Stimulated activated CD8-positive, alpha-beta memory T cell treated with anti-CD3 and anti-CD28 coated beads, Interleukin-4, amount 100 ng/mL, for 48 hours (primary cell): Measurements from ENCODE around the gene ARHGAP44.
"Not testable (repeated sequence)": the region's sequence is repeated elsewhere in the genome, so short reads cannot be mapped to it uniquely, and the experiment has no call there.

Experiments
- DNase-seq: peaks from one replicate; pipeline ENCODE4 v3.0.0-alpha.2; 2020

ARHGAP44 gene

GRCh38 chr17:12815642-12816141 is 26.4 kb downstream of the ARHGAP44 start:
- DNase-seq: no peak

DNA sequence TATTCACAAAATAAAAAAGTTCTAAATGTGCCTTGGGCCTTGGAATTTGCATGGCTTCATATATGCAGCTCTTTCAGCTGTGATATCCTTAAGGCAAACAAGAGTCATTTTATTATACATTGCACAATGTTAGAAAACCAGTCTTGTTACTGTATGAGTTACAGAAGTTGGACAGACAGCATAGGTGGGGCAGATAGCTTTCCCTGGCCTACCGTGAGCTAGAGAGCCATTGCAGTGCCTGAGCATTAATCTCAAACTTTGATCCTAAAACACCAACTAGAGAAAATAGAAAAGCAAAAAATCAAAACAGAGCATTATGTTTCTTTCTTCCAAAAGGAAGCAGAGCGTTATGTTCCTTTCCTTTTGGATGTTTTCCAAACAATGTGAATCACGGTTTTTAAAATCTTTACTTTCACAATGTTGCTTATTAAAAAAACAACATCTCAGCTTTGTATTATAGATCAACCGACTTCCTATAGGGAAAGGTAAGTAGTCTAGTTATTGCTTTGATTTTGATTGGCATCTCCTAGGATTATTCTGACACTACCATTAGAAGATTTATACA is 32.2 kb downstream of the ARHGAP44 start:
- no peak for DNase-seq

DNA sequence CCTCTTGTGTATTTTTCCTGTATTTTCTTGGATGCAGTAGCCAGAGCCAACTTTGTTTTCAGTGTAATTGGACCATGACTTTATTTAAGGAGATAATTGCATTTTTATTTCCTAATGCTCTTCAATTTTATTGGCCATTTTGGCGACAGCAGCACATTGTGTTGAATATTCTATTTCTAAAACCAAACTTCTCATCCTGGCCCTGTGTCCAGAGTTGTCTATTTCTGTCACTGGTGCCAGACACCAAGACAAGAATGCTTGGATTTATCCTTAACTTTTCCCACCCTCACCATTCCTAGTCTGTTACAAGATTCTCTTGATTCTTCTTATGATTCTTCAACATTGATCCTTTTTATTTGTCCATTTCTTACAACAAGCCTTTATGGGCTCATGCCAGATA is 37.1 kb downstream of the ARHGAP44 start:
- DNase-seq: no peak

GRCh38 chr17:12830777-12831247 is 41.5 kb downstream of the ARHGAP44 start:
- no peak for DNase-seq

DNA sequence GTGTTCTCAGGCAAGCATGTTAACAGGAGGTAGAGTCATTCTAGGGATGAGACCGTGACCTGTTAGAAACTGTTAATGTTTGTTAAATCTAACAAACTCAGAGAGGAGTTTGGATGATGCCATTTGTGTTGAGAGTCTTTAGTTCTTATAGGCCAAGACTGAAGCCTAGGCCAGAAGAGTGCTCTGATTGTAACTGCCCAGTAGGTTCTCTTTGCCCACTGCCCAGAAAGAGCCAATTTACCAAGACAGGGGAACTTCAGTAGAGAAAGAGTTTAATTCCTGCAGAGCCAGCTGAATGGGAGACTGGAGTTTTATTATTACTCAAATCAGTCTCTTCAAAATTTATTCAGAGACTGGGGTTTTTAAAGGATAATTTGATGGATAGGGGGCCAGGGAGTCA is 42.5 kb downstream of the ARHGAP44 start:
- no peak for DNase-seq

GRCh38 chr17:12839042-12839441 is 49.7 kb downstream of the ARHGAP44 start:
- no peak for DNase-seq

DNA sequence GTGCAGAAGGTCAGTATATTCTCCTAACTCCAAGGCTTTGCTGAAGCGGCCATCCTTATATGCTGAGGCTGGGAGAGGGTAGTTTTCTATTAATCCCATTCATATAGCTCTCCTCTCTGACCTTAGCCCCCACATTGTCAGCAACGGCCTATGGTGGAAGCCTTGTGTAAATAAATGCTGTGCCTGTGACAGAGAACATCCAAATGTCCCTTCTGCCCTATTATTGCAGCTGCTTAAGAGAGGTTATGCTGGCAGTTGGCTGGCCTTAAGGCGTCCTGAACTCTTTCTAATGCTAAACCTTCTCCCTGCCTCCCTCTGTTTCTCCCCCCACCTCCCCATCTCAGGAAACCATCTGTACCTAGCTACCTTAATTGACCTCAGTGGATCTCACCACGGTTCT is 53.6 kb downstream of the ARHGAP44 start:
- DNase-seq: no peak

DNA sequence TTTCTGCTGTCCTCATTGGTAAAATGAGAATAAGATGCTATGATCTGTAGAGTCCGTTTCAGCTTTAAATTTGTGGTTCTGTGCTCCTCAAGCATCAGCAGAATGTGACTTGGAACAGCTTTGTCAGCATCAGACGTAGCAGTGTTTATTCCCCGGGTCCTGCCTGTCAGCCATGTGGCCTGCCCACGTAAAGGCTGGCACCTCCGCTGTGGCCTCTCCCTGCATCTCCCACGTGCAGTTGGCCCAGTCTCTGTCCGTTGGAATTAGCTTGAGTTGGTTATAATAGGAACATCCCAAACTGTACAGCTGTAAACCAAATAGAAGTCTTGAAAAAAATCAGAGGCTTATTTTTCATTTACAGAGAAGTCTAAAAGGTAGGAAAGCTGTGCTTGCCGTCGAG is 61.7 kb downstream of the ARHGAP44 start:
- no peak for DNase-seq

DNA sequence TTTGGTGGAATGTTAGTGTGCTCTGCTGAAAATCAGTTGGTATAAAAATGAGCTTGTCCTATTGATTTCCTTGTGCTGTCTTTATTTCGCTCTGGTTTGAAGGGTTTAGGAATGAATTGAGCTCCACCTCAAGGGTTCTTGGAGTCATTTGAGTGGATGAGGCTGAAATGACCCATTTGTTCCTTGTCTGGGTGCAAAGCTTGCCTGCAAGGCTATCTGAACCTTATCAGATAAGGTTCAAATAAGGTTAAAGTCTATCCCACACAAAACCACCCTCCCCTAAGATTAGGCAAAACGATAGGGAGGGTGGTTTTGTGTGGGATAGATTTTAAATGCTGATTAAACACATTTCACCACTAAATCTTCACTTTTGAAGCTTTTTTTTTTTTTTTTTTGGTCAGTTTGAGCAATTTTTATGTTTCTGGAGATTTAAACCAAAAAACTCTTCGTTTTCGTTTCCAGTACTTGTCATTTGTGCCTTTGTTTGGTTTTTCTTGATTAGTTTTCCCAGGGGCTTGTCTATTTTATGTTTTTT is 62.7 kb downstream of the ARHGAP44 start:
- DNase-seq: no peak

DNA sequence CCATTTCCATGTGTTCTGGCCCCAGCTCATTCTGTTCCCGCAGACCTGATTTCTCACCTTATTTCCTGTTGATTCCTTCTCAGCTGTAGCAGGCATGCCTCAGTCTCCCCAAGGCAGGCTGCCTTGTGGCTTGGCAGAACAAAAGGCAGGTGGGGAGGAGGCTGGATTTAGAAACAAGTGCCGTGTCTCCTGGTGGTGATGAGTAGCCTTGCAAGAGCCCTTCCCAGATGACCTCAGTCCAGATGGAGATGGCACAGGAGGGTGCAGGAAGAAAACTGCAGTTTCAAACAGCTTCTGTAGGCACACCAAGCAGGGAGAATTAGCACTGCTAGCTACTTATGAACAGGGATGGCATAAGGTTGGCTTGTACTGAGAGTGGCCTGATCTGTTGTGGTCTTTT is 64.6 kb downstream of the ARHGAP44 start:
- DNase-seq: no peak

- no peak for DNase-seq
Observed at GRCh38 chr17:12856416-12856815, 67.1 kb downstream of the ARHGAP44 start.

DNA sequence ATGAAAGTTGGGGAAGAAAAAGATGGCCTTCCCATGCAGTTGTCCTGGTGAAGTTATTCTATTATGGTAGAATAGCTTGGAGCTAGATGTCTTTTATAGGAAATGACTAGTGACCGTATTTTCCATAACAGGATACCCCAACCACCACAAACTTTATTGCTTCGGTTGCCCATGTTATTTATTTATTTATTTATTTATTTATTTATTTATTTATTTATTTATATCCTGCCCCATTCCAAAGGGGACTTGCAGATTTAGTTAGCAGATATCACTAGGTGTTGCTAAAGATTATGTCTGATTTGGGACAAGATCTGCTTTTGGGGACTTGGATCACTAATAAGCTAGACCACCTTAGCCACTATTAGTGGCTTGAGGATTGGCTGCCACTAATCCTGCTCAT is 68.3 kb downstream of the ARHGAP44 start:
- no peak for DNase-seq

DNA sequence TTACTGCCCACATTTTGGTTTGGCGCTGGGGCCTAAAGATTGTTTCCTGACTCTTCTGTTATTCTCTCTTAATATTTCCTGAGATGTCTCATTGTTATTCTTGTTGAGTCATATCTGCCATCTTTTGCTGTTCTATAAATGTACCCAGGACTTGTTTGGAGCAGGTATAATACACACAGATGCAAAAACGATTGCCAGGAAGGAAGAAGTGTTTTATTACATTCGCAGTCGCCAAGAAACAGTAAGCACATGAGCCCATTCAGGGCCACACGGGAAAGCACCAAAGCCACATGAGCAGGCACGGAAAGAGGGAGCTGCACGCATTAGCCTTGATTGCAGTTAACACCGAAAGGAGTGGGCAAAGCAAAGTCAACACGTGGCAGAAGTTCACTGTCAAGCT is 70.2 kb downstream of the ARHGAP44 start:
- no peak for DNase-seq

DNA sequence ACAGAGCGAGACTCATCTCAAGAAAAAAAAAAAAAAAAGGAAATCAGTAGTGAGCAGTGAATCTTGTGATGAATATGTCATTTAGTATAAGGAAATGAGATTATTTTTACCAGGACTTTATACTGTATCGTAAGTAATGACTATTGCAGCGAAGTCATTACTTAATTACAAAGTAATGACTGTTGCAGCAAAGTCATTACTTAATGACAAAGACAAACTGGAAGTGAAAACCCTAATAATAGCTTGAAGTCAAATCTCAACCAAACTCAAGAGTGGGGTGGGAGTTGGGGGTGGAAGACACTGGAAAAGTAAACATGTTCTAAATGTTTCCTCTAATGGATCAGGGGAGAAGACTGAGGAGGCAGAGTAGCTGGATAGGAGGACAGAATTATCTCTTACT is 76.5 kb downstream of the ARHGAP44 start:
- DNase-seq: no peak

- no peak for DNase-seq
Observed at GRCh38 chr17:12866244-12866643, 76.9 kb downstream of the ARHGAP44 start.

DNA sequence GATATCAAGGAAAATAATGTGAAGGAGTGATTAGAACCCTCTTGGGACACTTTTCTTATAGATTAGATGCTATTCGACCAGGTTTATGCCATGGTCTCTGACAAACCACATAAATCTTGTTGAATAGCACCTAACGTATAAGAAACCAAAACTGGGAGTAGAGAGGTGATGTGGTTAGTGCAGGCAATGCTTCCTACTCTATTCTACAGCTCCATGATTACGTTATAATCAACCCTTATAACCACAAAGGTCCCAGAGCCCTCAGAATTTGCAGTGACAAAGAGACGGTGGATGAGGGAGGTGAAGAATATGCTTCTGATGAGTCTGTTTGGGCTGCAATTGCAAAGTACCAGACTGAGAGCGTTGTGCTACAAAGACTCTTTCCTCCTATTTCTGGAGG is 78.4 kb downstream of the ARHGAP44 start:
- no peak for DNase-seq

DNA sequence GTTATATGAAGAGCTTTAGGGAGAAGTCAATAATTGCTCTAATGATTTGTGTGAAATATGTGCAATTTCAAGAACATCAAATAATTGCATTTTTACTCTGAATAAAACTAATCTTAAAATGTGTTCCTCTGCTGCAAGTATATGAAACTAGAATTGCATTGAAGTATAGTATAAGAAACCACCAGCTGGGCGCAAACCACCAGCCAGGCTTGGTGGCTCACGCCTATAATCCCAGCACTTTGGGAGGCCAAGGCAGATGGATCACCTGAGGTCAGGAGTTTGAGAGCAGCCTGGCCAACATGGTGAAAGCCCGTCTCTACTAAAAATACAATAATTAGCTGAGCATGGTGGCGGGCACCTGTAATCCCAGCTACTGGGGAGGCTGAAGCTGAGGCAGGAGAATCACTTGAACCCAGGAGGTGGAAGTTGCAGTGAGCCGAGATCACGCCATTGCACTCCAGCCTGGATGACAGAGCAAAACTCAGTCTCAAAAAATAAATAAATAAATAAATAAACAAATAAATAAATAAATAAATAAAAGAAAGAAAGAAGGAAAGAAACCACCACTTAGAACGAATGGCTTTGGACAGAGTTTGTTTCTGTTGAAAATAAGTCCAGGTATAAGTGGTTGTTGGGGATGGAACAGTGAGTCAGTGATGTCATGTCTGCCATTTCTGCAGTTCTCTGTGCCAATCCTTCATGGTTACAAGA is 84.3 kb downstream of the ARHGAP44 start:
- not testable (repeated sequence) for DNase-seq

DNA sequence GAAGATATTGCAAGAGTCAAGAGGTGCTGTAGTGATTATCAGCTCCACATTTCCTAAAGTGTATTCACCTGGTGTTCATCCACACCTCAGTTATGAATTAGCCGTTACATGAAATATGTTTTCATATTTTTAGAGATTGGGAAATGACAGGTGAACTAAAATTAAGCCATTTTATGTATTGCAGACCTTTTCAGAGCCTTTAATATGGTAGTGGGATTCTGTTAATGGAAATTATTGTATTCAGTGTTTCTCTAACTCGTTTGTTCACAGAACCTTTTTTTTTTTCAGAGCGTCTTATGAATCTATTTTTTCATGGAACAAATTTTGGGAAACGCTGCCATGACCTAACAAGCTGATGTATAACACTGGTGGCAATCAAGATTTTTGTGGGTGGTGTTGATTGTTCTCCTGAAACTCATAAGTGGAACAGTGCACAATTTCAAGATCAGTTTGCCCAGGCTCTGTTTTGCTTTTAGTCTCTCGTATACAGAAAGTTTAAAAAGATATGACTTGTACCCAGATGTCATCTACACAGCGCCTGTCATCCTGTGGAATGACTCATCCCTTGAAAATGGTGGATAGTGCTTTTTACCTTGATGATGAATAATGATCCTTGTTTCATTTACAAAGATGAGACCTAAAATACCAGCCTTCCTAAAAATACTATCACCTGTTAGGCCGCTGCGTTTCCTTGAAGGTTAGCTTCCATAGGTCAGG is 88.8 kb downstream of the ARHGAP44 start:
- DNase-seq: no peak

- DNase-seq: not testable (repeated sequence)
Observed at GRCh38 chr17:12879096-12879495, 89.8 kb downstream of the ARHGAP44 start.

- no peak for DNase-seq
Observed at GRCh38 chr17:12883472-12883871, 94.2 kb downstream of the ARHGAP44 start.

- DNase-seq: no peak
Observed at GRCh38 chr17:12887088-12887487, 97.8 kb downstream of the ARHGAP44 start.

GRCh38 chr17:12896180-12896785 is 107.0 kb downstream of the ARHGAP44 start:
- no peak for DNase-seq

- no peak for DNase-seq
Observed at GRCh38 chr17:12898110-12898509, 108.8 kb downstream of the ARHGAP44 start.
